HG03457 (cell line): ENCODE results near the gene CYYR1.

Source experiments
- ATAC-seq: cut with Tn5 transposase; IDR thresholded peaks from one replicate; pipeline ENCODE4 v1.9.1; 2021; ENCODE audit warnings: moderate number of reproducible peaks; ENCODE audit not compliant: unreplicated experiment

Gene CYYR1

DNA sequence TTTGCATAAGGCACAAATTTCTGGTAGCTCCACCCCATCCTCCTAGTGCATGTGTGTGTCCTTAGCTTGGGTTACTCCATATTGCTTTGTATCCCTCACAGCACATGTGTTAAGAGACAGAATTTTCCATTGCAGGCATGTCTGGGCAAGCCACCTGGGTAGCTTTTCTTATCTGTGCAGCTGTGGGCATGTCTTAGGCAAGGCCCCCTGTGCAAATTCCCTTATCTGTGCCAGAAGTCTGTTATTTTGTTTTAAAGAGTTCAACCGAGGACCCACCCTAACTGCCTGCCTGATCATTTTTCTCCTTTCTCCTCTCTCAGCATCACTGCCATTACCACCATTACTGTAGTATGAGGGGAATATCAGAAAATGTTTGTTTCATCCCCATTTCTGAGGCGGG is 131.9 kb downstream of the CYYR1 start:
- ATAC-seq: no peak

GRCh38 chr21:26438976-26439375 is 134.1 kb downstream of the CYYR1 start:
- ATAC-seq: no peak

DNA sequence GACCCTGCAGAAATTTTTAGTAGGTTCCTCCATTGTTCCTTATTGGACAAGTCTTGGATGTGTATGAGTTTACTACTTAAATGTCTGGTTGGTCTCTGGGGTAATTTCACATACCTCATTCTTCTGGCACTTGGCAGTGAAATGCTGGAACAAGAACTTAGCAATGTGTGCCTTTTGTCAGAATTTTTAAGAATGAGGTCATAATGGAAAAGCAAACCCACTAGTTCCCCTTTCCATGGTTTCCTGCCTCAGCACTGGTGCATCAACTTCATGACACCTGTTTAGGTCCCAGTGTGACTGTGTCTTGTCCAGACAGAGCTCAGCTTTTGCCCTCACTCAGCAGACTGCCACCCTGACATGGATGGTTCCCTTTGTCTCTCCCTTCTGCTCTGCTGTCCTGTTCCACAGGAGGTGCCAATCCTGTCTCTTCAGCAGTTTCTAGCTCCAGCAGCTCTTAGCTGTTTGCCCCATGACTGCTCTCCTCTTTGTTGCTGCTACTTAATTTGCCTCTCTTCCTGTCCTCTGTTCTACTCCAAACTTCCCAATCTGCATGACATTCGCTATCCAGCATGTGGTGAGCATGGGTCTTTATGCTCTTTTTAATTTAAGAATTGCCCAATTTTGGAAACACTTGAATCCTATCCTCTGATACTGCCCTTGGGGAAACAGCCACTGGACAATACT is 135.6 kb downstream of the CYYR1 start:
- ATAC-seq: no peak

GRCh38 chr21:26433386-26433785 is 139.7 kb downstream of the CYYR1 start:
- no peak for ATAC-seq

DNA sequence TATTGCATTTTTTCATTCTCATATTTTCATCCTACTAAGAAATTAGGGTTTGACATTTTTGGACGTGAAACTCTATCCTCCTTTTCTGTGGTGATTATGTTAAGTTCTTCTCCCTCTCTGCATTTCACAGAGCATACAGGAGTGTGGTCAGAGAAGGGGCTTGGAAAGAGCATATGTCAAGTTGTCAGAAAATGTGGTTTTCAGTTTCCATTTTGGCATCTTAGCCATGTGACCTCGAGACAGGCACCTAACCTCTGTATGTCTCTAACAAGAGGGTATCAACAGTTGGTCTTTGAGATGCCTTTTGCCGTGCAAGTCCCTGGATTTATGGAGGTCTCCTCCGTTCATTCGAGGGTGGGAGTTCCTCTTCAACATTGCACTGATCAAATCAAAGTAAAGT is 140.7 kb downstream of the CYYR1 start:
- no peak for ATAC-seq

DNA sequence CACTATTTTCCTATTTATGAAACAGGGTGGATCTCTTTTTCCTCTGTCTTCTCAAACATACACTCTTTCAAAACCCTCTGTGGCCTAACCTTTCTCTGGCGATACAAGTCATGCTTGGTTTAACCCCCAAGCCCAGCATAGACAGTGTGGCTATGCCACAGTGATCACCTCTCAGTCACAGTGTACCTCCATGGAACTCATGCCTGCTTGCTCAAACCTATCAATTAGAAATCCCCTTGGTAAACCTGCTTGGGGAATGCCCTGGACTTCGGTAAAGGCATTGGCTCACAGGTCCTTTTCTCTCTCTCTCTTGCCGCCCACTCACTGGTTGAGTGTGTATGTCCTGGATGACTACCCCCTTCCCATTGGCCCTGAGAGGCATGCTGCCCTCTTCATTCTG is 147.5 kb downstream of the CYYR1 start:
- ATAC-seq: no peak

DNA sequence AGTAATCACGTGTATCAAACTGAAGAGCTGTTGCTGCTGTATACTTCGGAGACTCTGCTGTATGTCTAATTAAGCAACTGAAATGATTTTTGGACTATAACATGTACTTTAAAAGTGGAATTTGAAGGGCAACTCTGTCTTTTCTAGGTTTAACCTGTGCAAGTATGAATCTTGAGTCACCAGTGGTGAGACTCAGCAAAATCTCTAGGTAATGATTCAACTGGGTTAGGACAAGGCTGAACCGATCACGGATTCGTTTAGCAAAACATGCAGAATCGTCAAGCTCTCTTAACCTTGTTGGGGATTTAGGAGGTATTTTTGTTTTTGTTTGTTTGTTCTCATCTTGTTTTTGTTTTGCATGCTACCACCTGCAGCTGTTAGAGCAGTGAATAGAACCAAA is 149.6 kb downstream of the CYYR1 start:
- ATAC-seq: no peak

DNA sequence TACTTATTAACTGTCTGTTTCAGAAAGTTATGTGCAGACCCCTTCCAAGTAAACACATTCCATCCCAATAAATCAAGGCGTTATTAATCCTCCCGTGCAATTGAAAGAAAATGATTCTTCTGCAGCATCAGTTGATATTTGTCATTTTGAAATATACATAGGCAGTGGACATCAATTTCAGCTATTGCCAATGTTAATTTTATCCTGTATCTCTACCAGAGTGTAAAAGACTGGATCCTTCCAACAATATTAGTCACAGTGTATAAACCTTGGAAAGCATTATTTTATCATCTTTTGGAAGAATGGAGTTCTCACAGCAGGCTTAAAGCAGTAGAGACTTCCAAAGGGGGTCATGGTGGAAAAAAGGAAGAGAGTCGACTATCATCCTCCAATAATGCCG is 150.4 kb downstream of the CYYR1 start:
- no peak for ATAC-seq

GRCh38 chr21:26422138-26422537 is 150.9 kb downstream of the CYYR1 start:
- ATAC-seq: no peak

- ATAC-seq: no peak
These were observed 151.4 kb downstream of the CYYR1 start for GRCh38 chr21:26421724-26422123.
